Ishikawa (cell line): ENCODE data around the gene CNPY4.

ENCODE experiments used
- CREB1 ChIP-seq: IDR thresholded peaks from 2 replicates; pipeline ENCODE4 v1.6.1; 2012; ENCODE audit warnings: low read depth
- EGR1 ChIP-seq: IDR thresholded peaks from 2 replicates; pipeline ENCODE4 v1.6.1; 2012
- EP300 ChIP-seq: IDR thresholded peaks from 2 replicates; pipeline ENCODE4 v1.6.1; 2012; ENCODE audit warnings: borderline replicate concordance
- FOXM1 ChIP-seq: IDR thresholded peaks from 2 replicates; pipeline ENCODE4 v1.6.1; 2012; ENCODE audit warnings: low read depth, borderline replicate concordance
- MAX ChIP-seq: IDR thresholded peaks from 2 replicates; pipeline ENCODE4 v1.6.1; 2012
- NFIC ChIP-seq: IDR thresholded peaks from 2 replicates; pipeline ENCODE4 v1.6.1; 2012
- RAD21 ChIP-seq: IDR thresholded peaks from 2 replicates; pipeline ENCODE4 v1.6.1; 2012; ENCODE audit warnings: low read depth
- REST ChIP-seq: IDR thresholded peaks from 2 replicates; pipeline ENCODE4 v1.6.1; 2012; ENCODE audit warnings: low read depth, mild to moderate bottlenecking
- TAF1 ChIP-seq: IDR thresholded peaks from 2 replicates; pipeline ENCODE4 v1.6.1; 2012; ENCODE audit warnings: low read depth, mild to moderate bottlenecking
- TCF12 ChIP-seq: IDR thresholded peaks from 2 replicates; pipeline ENCODE4 v1.6.1; 2012; ENCODE audit warnings: low read depth
- TEAD4 ChIP-seq: IDR thresholded peaks from 2 replicates; pipeline ENCODE4 v1.6.1; 2012
- USF1 ChIP-seq: IDR thresholded peaks from 2 replicates; pipeline ENCODE4 v1.6.1; 2012
- YY1 ChIP-seq: IDR thresholded peaks from 2 replicates; pipeline ENCODE4 v1.6.1; 2012; ENCODE audit warnings: low read depth
- ZBTB7A ChIP-seq: IDR thresholded peaks from 2 replicates; pipeline ENCODE4 v1.6.1; 2012; ENCODE audit warnings: low read depth

Gene CNPY4

GRCh38 chr7:100111914-100112313 lies 7.5 kb upstream of the CNPY4 start:
- TF ChIP-seq TEAD4 = no peak
- no peak for TF ChIP-seq CREB1
- TF ChIP-seq NFIC = no peak
- TF ChIP-seq YY1 = no peak
- TF ChIP-seq RAD21 = no peak
- no peak for TF ChIP-seq MAX
- TF ChIP-seq ZBTB7A = no peak
- TF ChIP-seq EP300 = no peak

- TF ChIP-seq RAD21 = no peak
- no peak for TF ChIP-seq USF1
- no peak for TF ChIP-seq MAX
- no peak for TF ChIP-seq TEAD4
- TF ChIP-seq FOXM1 = no peak
- no peak for TF ChIP-seq TAF1
- no peak for TF ChIP-seq TCF12
- TF ChIP-seq EGR1 = no peak
- no peak for TF ChIP-seq EP300
- no peak for TF ChIP-seq CREB1
- no peak for TF ChIP-seq REST
These were observed 4.4 kb upstream of the CNPY4 start for GRCh38 chr7:100115026-100115425.

- TF ChIP-seq MAX (peak; percentile 6), REST (no peak)
These were observed 904 bp upstream of the CNPY4 start for GRCh38 chr7:100118388-100119071.

- no peak for TF ChIP-seq TAF1
- TF ChIP-seq NFIC = no peak
- TF ChIP-seq FOXM1 = no peak
These were observed 717 bp downstream of the CNPY4 start for GRCh38 chr7:100119970-100120732.

- no peak for TF ChIP-seq TAF1
- no peak for TF ChIP-seq TEAD4
- TF ChIP-seq FOXM1 = no peak
- no peak for TF ChIP-seq TCF12
- TF ChIP-seq MAX = no peak
- TF ChIP-seq ZBTB7A = no peak
- no peak for TF ChIP-seq EGR1
- no peak for TF ChIP-seq YY1
- no peak for TF ChIP-seq REST
These were observed 1.3 kb downstream of the CNPY4 start for GRCh38 chr7:100120733-100121036.
